GM21619 (cell line): ENCODE results near the gene GPR152.
A peak's percentile ranks its signal among the peaks of the same experiment; 100 is the strongest.
"Not testable (repeated sequence)": the region's sequence is repeated elsewhere in the genome, so short reads cannot be mapped to it uniquely, and the experiment has no call there.

Source experiments
- ATAC-seq: cut with Tn5 transposase; IDR thresholded peaks from one replicate; pipeline ENCODE4 v1.9.1; 2021; ENCODE audit not compliant: unreplicated experiment

The GPR152 gene

GRCh38 chr11:67466962-67467771 lies 14.6 kb upstream of the GPR152 start:
- ATAC-seq, result no peak

GRCh38 chr11:67466367-67466766 lies 13.8 kb upstream of the GPR152 start:
- ATAC-seq, result no peak

GRCh38 chr11:67465530-67465929 lies 13.0 kb upstream of the GPR152 start:
- not testable (repeated sequence) for ATAC-seq

- ATAC-seq, result no peak
Observed at GRCh38 chr11:67465189-67465510, 12.6 kb upstream of the GPR152 start.

GRCh38 chr11:67464411-67465188 lies 12.1 kb upstream of the GPR152 start:
- ATAC-seq, result peak; percentile 46

GRCh38 chr11:67463680-67464410 lies 11.3 kb upstream of the GPR152 start:
- no peak for ATAC-seq

GRCh38 chr11:67463186-67463585 lies 10.7 kb upstream of the GPR152 start:
- no peak for ATAC-seq

GRCh38 chr11:67458266-67458665 lies 5.7 kb upstream of the GPR152 start:
- ATAC-seq, result no peak

- no peak for ATAC-seq
Observed at GRCh38 chr11:67457453-67457852, 4.9 kb upstream of the GPR152 start.

GRCh38 chr11:67456068-67456705 lies 3.7 kb upstream of the GPR152 start:
- ATAC-seq, result no peak

GRCh38 chr11:67455054-67455453 lies 2.5 kb upstream of the GPR152 start, which contains the start of gene CABP4:
Gene CABP4, plus strand, starts transcription at chr11:67455354. Its CDS starts 70 bp downstream, at chr11:67455424.
- no peak for ATAC-seq

- no peak for ATAC-seq
Observed at GRCh38 chr11:67453816-67454732, 1.5 kb upstream of the GPR152 start.

GRCh38 chr11:67451658-67451976 lies 912 bp downstream of the GPR152 start:
- no peak for ATAC-seq

GRCh38 chr11:67450796-67451657 lies 1.5 kb downstream of the GPR152 start:
- ATAC-seq, result no peak

- no peak for ATAC-seq
Observed at GRCh38 chr11:67449116-67449844, 3.2 kb downstream of the GPR152 start.

- ATAC-seq, result no peak
Observed at GRCh38 chr11:67448220-67448609, 4.3 kb downstream of the GPR152 start.

GRCh38 chr11:67445515-67445914 lies 7.0 kb downstream of the GPR152 start:
- no peak for ATAC-seq

- no peak for ATAC-seq
Observed at GRCh38 chr11:67442504-67443404, 9.8 kb downstream of the GPR152 start.
